Measurements from ENCODE around the gene CD14.
"Not testable (repeated sequence)": the region's sequence is repeated elsewhere in the genome, so short reads cannot be mapped to it uniquely, and the experiment has no call there.

Gene CD14

DNA sequence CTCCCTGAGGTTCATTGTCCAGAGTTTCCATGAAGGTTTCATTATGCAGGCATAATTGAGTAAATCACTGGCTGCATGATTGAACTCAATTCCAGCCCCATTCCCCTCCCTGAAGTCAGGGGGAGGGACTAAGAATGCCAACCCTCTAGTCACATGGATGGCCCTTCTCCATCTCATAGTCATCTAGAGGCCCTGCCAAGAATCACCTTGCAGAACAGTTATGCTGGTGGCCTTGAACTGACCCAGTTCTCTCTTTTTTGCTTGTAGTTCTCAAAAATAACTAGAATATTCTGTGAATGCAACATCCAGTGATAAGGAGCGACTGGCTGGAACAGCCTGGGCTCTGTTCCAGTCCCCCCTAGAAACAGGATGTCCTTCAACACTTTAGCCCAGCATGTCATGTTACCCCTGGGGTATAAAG lies 36.6 kb downstream of the CD14 start:
- no peak for DNase-seq (ENCODE audit: low read depth in 2 of 2)

DNA sequence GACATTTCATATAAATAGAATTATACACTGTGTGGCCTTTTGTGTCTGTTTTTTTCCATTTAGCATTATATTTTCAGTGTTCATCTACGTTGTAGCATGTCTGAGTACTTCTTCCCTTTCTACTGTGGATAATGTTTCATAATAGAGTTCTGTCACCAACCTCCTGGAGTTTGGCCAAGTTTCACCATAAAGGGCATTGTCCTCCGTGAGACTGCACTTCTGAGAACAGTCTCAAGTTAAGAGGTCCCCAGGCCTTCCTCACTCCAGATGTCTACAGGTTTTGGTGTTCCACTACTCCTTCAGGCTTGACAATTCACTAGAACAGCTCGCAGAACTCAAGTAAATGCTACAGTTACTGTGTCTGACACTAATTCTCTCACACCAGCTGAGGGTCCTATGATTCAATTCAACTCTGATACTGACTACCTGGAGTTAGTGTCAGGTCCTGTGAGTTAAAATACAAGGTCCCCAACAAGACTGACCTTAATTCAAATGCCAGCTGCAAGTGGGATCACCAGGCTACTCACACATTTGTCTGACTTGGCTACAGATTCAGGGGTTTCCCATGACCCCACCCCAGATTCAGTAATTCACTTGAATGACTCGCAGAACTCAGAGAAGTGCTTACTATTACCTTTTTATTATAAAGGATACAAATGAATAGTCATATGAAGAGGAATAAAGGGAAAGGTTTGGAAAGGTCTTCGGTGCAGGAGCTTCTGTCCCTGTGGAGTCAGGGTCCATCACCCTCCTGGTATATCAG lies 37.3 kb downstream of the CD14 start:
- no peak for DNase-seq (ENCODE audit: low read depth in 2 of 2)

DNA sequence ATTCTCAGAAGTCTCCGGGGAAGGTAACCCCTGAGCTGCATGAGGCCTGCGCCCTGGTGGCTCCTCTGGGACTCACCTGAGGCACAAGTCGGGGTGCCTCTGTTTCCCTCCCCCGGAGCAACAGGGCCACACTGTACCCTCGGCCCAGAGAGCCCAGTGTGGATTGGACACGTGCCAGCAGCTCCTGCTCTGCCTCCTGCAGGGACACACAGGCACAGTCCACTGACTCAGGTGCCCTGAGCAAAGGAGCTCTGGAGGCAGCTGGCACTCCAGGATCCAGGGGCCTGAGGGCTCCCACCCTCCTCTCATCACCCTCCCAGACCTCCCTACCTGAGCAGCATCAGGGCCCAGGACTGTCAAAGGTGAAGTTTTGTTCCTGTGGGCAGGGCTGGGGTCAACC lies 38.8 kb downstream of the CD14 start:
- no peak for DNase-seq (ENCODE audit: low read depth in 2 of 2)

DNA sequence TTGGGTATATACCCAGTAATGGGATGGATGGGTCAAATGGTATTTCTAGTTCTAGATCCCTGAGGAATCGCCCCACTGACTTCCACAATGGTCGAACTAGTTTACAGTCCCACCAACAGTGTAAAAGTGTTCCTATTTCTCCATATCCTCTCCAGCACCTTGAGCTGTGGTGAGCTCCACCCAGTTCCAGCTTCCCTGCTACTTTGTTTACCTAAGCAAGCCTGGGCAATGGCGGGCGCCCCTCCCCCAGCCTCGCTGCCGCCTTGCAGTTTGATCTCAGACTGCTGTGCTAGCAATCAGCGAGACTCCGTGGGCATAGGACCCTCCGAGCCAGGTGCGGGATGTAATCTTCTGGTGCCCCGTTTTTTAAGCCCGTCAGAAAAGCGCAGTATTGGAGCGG lies 39.9 kb downstream of the CD14 start:
- DNase-seq (ENCODE audit: low read depth in 2 of 2): not testable (repeated sequence)

DNA sequence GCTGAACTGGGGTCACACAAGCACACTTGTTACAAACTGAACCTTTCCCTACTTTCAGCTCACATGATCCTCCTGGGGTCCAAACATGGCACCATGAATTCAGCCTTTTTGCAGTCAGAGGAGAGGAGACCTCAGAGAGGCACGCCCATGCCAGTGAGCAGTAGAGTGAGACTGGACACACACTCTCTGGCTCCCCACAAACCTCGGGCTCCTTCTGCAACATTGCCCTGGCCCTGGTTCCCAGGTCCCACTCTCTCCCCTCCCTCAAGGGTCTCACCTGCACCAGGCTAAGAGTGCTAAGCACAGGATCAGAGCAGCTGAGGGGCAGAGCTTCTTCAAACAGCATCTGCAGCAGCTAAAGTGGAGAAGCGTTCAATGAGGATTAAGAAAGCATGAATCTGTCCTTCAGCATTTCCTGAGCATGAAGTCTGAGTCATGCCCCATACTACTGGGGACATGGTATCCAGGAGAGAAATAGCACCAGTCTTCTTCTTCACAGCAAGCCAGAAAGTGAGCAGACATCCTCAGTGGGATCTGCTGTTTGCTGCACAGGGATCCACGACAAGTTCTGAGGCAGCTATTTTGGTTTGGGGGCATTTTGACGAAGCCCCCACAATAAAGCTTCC lies 41.1 kb downstream of the CD14 start:
- no peak for DNase-seq (ENCODE audit: low read depth in 2 of 2)

DNA sequence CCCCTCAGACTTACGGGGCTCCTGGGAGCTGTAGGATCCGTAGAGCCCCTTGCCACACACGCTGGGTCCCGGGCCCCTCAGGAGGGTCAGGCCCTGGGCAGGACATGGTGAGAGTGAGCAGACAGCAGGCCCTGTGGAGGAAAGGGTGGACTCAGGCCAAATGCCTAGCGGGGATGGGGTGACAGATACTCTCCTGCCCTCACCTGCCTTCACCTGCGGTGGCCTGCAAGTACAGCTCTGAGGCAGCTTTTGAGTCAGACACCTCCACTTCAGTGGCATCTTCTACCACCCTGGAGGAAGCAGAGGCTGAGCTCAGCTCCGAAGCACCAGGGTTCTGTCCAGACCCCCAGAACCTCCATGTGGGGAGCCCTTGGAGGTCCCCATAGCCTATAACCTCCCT lies 42.1 kb downstream of the CD14 start:
- no peak for DNase-seq (ENCODE audit: low read depth in 2 of 2)

DNA sequence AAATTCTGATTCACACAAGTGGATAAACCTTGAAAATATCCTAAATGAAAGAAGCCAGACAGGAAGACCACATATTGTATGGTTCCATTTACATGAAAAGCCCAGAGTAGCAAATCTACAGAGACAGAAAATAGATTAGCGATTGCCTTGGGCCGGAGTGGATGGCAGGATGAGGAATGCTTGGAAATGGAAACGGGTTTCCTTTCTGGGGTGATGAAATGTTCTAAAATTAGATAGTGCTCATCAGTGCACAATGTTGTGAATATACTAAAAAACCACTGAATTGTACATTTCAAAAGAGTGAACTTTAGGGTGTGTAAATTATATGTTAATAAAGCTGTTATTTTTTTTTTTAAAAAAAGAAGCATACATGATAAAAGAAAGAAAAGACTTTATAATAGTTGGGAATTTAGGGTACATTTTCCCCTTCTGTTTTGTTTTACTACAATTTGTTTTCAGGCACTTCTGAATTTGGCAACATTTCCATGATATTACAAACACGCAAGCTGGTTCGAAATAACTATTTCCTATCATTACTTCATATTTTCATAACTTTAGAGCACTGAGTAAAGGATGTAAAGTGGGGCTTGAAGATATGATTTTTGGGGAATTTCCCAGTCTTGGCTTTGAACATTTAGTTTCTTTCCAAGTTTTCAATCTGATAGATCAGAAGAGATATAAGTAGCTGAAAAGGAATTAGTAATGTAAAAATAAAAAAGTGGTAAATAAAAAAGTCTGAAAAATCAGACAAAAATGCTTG lies 44.5 kb downstream of the CD14 start:
- no peak for DNase-seq (ENCODE audit: low read depth in 2 of 2)

DNA sequence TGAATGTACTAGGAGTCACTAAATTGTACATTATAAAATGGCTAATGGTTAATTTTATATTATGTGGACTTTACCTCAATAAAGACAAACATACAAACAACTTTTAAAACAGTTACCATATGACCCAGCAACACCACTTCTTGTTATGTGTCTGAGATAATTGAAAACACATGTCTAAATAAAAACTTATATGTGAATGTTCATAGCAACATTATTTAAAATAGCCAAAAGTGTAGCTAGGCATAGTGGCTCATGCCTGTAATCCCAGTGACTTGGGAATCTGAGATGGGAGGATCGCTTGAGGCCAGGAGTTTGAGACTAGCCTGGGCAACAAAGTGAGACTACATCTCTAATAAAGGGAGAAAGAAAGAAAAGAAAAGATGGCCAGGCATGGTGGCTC lies 45.5 kb downstream of the CD14 start:
- no peak for DNase-seq (ENCODE audit: low read depth in 2 of 2)

All from activated CD4-positive, alpha-beta T cell treated with anti-CD3 and anti-CD28 coated beads for 24 hours (primary cell).